B cell (primary cell): ENCODE measurements around the gene SPON2. TPM values are rescaled to one million over a fixed set of nuclear protein-coding genes. Genes with fewer than 3 reads are reported as not detected.

ENCODE experiments used
- ATAC-seq: fragments of 200-7000 bp; cut with Tn5 transposase; one replicate; pipeline ENCODE4 v1.10.0; 2021; ENCODE audit warnings: low read depth, mild to moderate bottlenecking, moderate number of reproducible peaks, moderate library complexity
- CTCF ChIA-PET: fragments of 350-600 bp; sonication (Branson Sonifier 250); formaldehyde crosslinking; loops from one replicate; lab custom pipeline; 2021; ENCODE audit warnings: antibody characterized with exemption, inconsistent platforms; lab: Charles Lee
- POLR2A ChIA-PET: fragments of 350-600 bp; sonication (Branson Sonifier 250); formaldehyde crosslinking; loops from one replicate; lab custom pipeline; 2021; ENCODE audit warnings: antibody characterized with exemption; lab: Charles Lee
- DNase-seq: peaks from one replicate; pipeline ENCODE4 v3.0.0; 2013
- H2AFZ ChIP-seq: 2 replicates; pipeline ENCODE4 v1.6.1; 2012; ENCODE audit warnings: mild to moderate bottlenecking, low read depth, low read length; ENCODE audit not compliant: insufficient read depth, poor library complexity, severe bottlenecking
- H3K27ac ChIP-seq, 2 donors: 1 replicate in 1 of 2; 2 replicates in 1 of 2; pipeline ENCODE4 v1.5.1; 2012 to 2013; ENCODE audit warnings: low read length in 2 of 2, mild to moderate bottlenecking in 2 of 2, moderate library complexity in 1 of 2
- H3K27me3 ChIP-seq, 4 experiments: fragments of 200-600 bp in 1 of 4; sonication (generic) in 1 of 4; replicated peaks in 1 of 4; 1 replicate in 2 of 4; 2 replicates in 2 of 4; pipeline versions ENCODE4 v1.6.1 to v1.7.0; 2013 to 2016; ENCODE audit warnings: low read length in 3 of 4, mild to moderate bottlenecking in 2 of 4, mixed read lengths in 1 of 4, moderate library complexity in 1 of 4; ENCODE audit not compliant: insufficient read depth in 4 of 4, control insufficient read depth in 3 of 4; ENCODE audit errors: control extremely low read depth in 1 of 4
- H3K36me3 ChIP-seq, 2 experiments: replicated peaks in 1 of 2; 1 replicate in 1 of 2; 2 replicates in 1 of 2; pipeline versions ENCODE4 v1.6.1 to v1.7.1; 2013; ENCODE audit warnings: low read length in 1 of 2; ENCODE audit not compliant: insufficient read depth in 2 of 2, control insufficient read depth in 1 of 2; ENCODE audit errors: control extremely low read depth in 1 of 2, extremely low read depth in 1 of 2
- H3K4me1 ChIP-seq, 2 donors: fragments of 200-600 bp in 1 of 2; sonication (generic) in 1 of 2; 1 replicate in 1 of 2; 2 replicates in 1 of 2; pipeline versions ENCODE4 v1.5.1 to v1.6.1; 2013 to 2017; ENCODE audit warnings: low read length in 2 of 2; ENCODE audit not compliant: control insufficient read depth in 2 of 2, insufficient read depth in 2 of 2
- H3K4me2 ChIP-seq: replicated peaks from 2 replicates; pipeline ENCODE3; 2012; ENCODE audit warnings: mild to moderate bottlenecking, low read depth, low read length; ENCODE audit not compliant: poor library complexity, severe bottlenecking
- H3K4me3 ChIP-seq, 5 experiments: fragments of 200-600 bp in 1 of 5; sonication (generic) in 1 of 5; 1 replicate in 3 of 5; 2 replicates in 2 of 5; pipeline versions ENCODE4 v1.5.1 to v1.7.0; 2011 to 2016; ENCODE audit warnings: low read length in 4 of 5, mild to moderate bottlenecking in 4 of 5, low read depth in 2 of 5, control low read depth in 1 of 5, moderate library complexity in 1 of 5; ENCODE audit not compliant: insufficient read depth in 1 of 5; ENCODE audit errors: control extremely low read depth in 1 of 5, extremely low read depth in 1 of 5
- H3K79me2 ChIP-seq: fragments of 200-600 bp; sonication (generic); one replicate; pipeline ENCODE4 v1.6.0; 2016; ENCODE audit warnings: low read length; ENCODE audit not compliant: control insufficient read depth, insufficient read depth
- H3K9ac ChIP-seq: fragments of 200-600 bp; sonication (generic); 2 replicates; pipeline ENCODE4 v1.6.1; 2017; ENCODE audit warnings: mild to moderate bottlenecking, low read length, moderate library complexity
- H3K9me3 ChIP-seq, 3 donors: one replicate each; pipeline versions ENCODE4 v1.6.1 to v1.7.1; 2013; ENCODE audit warnings: low read length in 2 of 3; ENCODE audit not compliant: control insufficient read depth in 2 of 3, insufficient read depth in 1 of 3; ENCODE audit errors: control extremely low read depth in 1 of 3
- H4K20me1 ChIP-seq: 2 replicates; pipeline ENCODE4 v1.6.0; 2012; ENCODE audit warnings: mild to moderate bottlenecking, low read length; ENCODE audit not compliant: insufficient read depth, control insufficient read depth, poor library complexity, severe bottlenecking
- H3K27ac Mint-ChIP-seq: one replicate; pipeline ENCODE4 v1.8.0; 2021; ENCODE audit warnings: mixed read lengths
- H3K27me3 Mint-ChIP-seq: one replicate; pipeline ENCODE4 v1.8.0; 2021; ENCODE audit warnings: mixed read lengths
- H3K4me1 Mint-ChIP-seq: one replicate; pipeline ENCODE4 v1.8.0; 2021; ENCODE audit warnings: mixed read lengths
- H3K4me3 Mint-ChIP-seq: one replicate; pipeline ENCODE4 v1.8.0; 2021; ENCODE audit warnings: mixed read lengths
- H3K9me3 Mint-ChIP-seq: one replicate; pipeline ENCODE4 v1.8.0; 2022; ENCODE audit warnings: mixed read lengths; ENCODE audit not compliant: insufficient read depth
- CTCF ChIP-seq: fragments of 200-600 bp; IDR thresholded peaks from one replicate; pipeline ENCODE4 v1.8.0; 2022; ENCODE audit warnings: antibody characterized with exemption, mild to moderate bottlenecking
- EZH2 ChIP-seq: IDR thresholded peaks from 2 replicates; pipeline ENCODE4 v1.6.1; 2012; ENCODE audit warnings: borderline replicate concordance, low read depth, mild to moderate bottlenecking, moderate library complexity, low read length; ENCODE audit not compliant: insufficient read depth, poor library complexity, severe bottlenecking
- WGBS: methylation state at CpG from one replicate; pipeline ENCODE4 v1.1.5; 2013; ENCODE audit warnings: missing lambda C conversion rate; ENCODE audit not compliant: insufficient coverage; 5-methylcytosine and 5-hydroxymethylcytosine counted together
- intact Hi-C: fragments of 100-400 bp; cut with micrococcal nuclease; formaldehyde crosslinking; loops from one replicate; pipeline ENCODE4 v1.10.0; 2022
- polyA plus RNA-seq: library from polyadenylated mRNA; depleted of rRNA; stranded (reverse); fragments of >200 nt; gene quantifications from 2 replicates; pipeline ENCODE4 v1.2.3, GENCODE V29; 2012
- total RNA-seq, 2 donors: library from RNA; stranded (reverse); fragments of 120-200 nt in 1 of 2; gene quantifications; 1 replicate in 1 of 2; 2 replicates in 1 of 2; pipeline versions ENCODE4 v1.2.3 to v1.2.4, GENCODE V29; 2013 to 2022

The SPON2 gene
- total and polyA plus RNA-seq, 2 donors (not counting 1 experiment from before 2014, with no cell fraction given) = 3.8 to 5.1 TPM

DNA sequence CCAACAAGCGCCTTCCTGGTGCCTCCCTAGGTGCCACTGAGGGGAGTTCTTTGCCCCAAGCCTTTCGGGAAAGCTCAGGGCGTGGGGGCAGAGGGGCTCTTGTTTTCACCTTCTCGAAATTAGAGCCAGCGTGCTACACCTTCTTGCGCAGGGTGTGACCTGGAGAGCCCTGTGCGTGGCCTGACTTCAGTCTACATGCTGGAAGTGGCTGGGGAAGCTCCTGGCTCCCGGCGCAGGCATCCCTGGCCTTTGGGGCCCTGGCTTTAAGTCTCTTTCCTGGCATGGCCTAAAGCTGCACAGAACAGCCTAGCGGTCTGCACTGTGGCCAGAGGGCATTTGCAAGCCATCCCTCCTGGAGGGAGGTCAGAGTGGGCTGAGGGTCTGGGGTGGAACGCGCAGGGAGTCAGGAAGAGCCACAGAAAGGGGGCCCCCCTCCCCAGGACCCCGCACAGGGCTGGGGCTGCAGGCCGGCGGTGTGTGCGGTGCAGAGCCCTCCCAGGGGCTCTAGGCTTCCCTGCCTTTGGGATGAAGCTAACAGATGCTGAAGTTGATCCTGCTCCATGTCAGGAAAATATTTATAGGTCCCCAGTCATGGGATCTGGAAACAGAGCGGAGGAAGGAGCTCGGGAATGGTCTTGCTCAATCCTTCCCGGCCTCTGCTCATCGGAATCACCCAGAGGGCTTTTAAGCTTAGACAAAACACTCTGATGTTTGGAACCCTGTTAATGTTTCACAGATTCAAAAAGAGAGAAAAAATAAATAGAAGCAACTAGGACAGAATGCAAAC is 781 bp upstream of the SPON2 start:
- Histone ChIP-seq H4K20me1 (peaks cover 7% of the 10 kb centered on the region), H3K27ac (no peak overlapping the region), H3K27me3 (peaks cover 0 to 30% (median 14%) of the 10 kb centered on the region in 4 experiments), H3K9me3 (peaks cover 0 to 23% (median 0%) of the 10 kb centered on the region in 3 donors), H3K4me2 (no peak overlapping the region), H3K4me1 (peaks cover 19 to 27% of the 10 kb centered on the region in 2 donors), H3K79me2 (no peaks in the 10 kb centered on the region), H3K36me3 (no peaks in the 10 kb centered on the region), H2AFZ (no peak overlapping the region), H3K9ac (no peak overlapping the region), H3K4me3 (no peak overlapping the region)
- intact Hi-C loops = no loop called here
- no peak overlapping the region for H3K27ac Mint-ChIP-seq
- POLR2A ChIA-PET = interaction anchor here (0.6 kb wide), 1 partner anchor 173 kb away, joined by 5 read pairs; no protein-coding TSS in a partner anchor
- no peaks in the 10 kb centered on the region for H3K9me3 Mint-ChIP-seq
- H3K27me3 Mint-ChIP-seq = peaks cover 8% of the 10 kb centered on the region
- CTCF ChIA-PET = interaction anchor here (1.2 to 1.7 kb wide), 3 partner anchors 10 to 95 kb away, joined by 4 read pairs; no protein-coding TSS in a partner anchor
- WGBS = 83% methylated on average over 15 of the region's 20 CpGs
- H3K4me3 Mint-ChIP-seq = peak overlapping the region; percentile 45
- TF ChIP-seq CTCF (no peak), EZH2 (no peak)
- no peak for DNase-seq
- H3K4me1 Mint-ChIP-seq = peaks cover 15% of the 10 kb centered on the region
- ATAC-seq = no peak
